Left lung (tissue), 10 donors: ENCODE results near the gene NRAS. TPM values are rescaled to one million over a fixed set of nuclear protein-coding genes. Genes with fewer than 3 reads are reported as not detected.
"Not testable (repeated sequence)": the region's sequence is repeated elsewhere in the genome, so short reads cannot be mapped to it uniquely, and the experiment has no call there.

Experiments
- ATAC-seq: fragments of 200-7000 bp; cut with Tn5 transposase; one replicate; pipeline ENCODE4 v1.9.1; 2020; ENCODE audit warnings: moderate library complexity
- DNase-seq, 4 donors: peaks; one replicate each; pipeline ENCODE4 v3.0.0-alpha.2; 2013 to 2020
- H3K27ac ChIP-seq, 2 donors: fragments of 200-600 bp; sonication (generic) in 1 of 2; one replicate each; pipeline versions ENCODE4 v1.5.0 to v1.8.0; 2020 to 2021
- H3K27me3 ChIP-seq, 2 donors: fragments of 200-600 bp; sonication (generic) in 1 of 2; one replicate each; pipeline versions ENCODE4 v1.5.0 to v1.8.0; 2020 to 2021
- H3K36me3 ChIP-seq, 2 donors: fragments of 200-600 bp; sonication (generic) in 1 of 2; one replicate each; pipeline versions ENCODE4 v1.5.0 to v1.8.0; 2020 to 2021
- H3K4me1 ChIP-seq, 2 donors: fragments of 200-600 bp; one replicate each; pipeline ENCODE4 v1.8.0; 2021
- H3K4me3 ChIP-seq, 2 donors: fragments of 200-600 bp; sonication (generic) in 1 of 2; one replicate each; pipeline versions ENCODE4 v1.5.0 to v1.8.0; 2020 to 2021; ENCODE audit warnings: mild to moderate bottlenecking in 1 of 2
- H3K9me3 ChIP-seq, 2 donors: fragments of 200-600 bp; sonication (generic) in 1 of 2; one replicate each; pipeline versions ENCODE4 v1.5.0 to v1.8.0; 2020 to 2021
- CTCF ChIP-seq, 2 donors: fragments of 200-600 bp; sonication (generic) in 1 of 2; IDR thresholded peaks; one replicate each; pipeline versions ENCODE4 v1.5.0 to v1.8.0; 2021; ENCODE audit warnings: antibody characterized with exemption in 2 of 2
- intact Hi-C, 2 donors: fragments of 100-400 bp; cut with DNase I; formaldehyde crosslinking; loops; one replicate each; pipeline versions ENCODE4 v1.11.2 to v1.14.2; 2022
- polyA plus RNA-seq, 6 donors: library from polyadenylated mRNA; unstranded; fragments of 120-200 nt; gene quantifications; one replicate each; pipeline ENCODE4 v1.2.1, GENCODE V29; 2013; ENCODE audit not compliant: insufficient read length in 6 of 6
- total RNA-seq, 2 donors: library from RNA; stranded (reverse); fragmentation: NEBNext Ultra II Directional; extraction: Animal tissue kit (Norgen Biotek cat#: 25700); gene quantifications; one replicate each; pipeline ENCODE4 v1.2.1, GENCODE V29; 2021
- donor health status: DM: no; HTN: yes; CAD: no.
- donor health status: DM: no; HTN: no; CAD: no.

NRAS gene
- total and polyA plus RNA-seq, 8 donors: 31.3 to 62.4 (median 57.3) TPM

- intact Hi-C loops: no loop called here
- peak in 1 of 2 donors; percentile 27 for TF ChIP-seq CTCF (IDR thresholded peaks at IDR 0.05)
- H3K9me3 ChIP-seq: no peaks in the 10 kb centered on the region
- ATAC-seq: peak; percentile 97
- peak; percentile 97 to 99 (median 98) for DNase-seq
- peaks cover 27 to 49% of the 10 kb centered on the region in 2 donors for H3K4me1 ChIP-seq
- H3K36me3 ChIP-seq: no peaks in the 10 kb centered on the region
- H3K27me3 ChIP-seq: no peaks in the 10 kb centered on the region
- H3K27ac ChIP-seq: peak within 1 kb of the TSS; percentile 99 to 100
- H3K4me3 ChIP-seq: peak within 1 kb of the TSS; percentile 77 to 88
Observed at GRCh38 chr1:114757455-114758255, 41.1 kb upstream of the NRAS start, which contains the start of gene CSDE1. TSS of gene CSDE1 (minus strand) at chr1:114757984. CDS start at chr1:114739890, 18,094 bp downstream.

DNA sequence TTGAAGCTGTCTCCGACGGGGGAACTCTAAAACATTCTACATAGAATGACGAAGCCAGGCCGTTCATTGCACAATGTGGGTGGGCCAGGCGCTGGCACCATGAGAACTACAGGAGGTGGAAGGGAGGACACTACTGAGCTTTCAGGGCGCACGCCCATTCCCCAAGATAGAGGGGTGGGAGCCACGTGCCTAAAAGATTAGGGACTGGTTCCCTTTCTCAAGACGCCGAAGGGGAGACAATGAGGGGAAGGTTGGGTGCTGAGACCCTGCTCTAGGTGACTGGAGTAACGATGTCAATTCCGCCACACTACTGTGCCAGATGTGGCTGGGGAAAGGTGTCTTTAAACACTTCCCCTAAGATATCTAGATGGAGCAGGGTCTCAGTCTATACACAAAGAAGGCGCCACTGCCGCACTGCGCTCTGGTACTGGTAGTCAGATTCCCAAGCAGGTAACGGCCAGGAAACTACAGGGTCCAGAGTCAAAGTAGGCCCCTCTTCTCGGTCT, 40.4 kb upstream of the NRAS start:
- peaks cover 27 to 55% of the 10 kb centered on the region in 2 donors for H3K4me1 ChIP-seq
- no peaks in the 10 kb centered on the region for H3K27me3 ChIP-seq
- H3K36me3 ChIP-seq: no peaks in the 10 kb centered on the region
- no peak for TF ChIP-seq CTCF (IDR thresholded peaks at IDR 0.05)
- intact Hi-C loops: no loop called here
- H3K4me3 ChIP-seq: peak overlapping the region; percentile 77 to 88
- H3K27ac ChIP-seq: peak overlapping the region; percentile 99 to 100
- ATAC-seq (peak; percentile 24), DNase-seq (peak in 3 of 4 donors; percentile 37 to 78 (median 44))
- no peaks in the 10 kb centered on the region for H3K9me3 ChIP-seq

- DNase-seq (no peak), ATAC-seq (no peak)
- Histone ChIP-seq H3K27me3 (no peaks in the 10 kb centered on the region), H3K27ac (peak overlapping the region; percentile 99 to 100), H3K4me3 (peak overlapping the region; percentile 77 to 88), H3K9me3 (no peaks in the 10 kb centered on the region), H3K36me3 (no peaks in the 10 kb centered on the region), H3K4me1 (peaks cover 29 to 63% of the 10 kb centered on the region in 2 donors)
- TF ChIP-seq CTCF (IDR thresholded peaks at IDR 0.05): no peak
- intact Hi-C loops: no loop called here
Observed at GRCh38 chr1:114756009-114756892, 39.7 kb upstream of the NRAS start.

DNA sequence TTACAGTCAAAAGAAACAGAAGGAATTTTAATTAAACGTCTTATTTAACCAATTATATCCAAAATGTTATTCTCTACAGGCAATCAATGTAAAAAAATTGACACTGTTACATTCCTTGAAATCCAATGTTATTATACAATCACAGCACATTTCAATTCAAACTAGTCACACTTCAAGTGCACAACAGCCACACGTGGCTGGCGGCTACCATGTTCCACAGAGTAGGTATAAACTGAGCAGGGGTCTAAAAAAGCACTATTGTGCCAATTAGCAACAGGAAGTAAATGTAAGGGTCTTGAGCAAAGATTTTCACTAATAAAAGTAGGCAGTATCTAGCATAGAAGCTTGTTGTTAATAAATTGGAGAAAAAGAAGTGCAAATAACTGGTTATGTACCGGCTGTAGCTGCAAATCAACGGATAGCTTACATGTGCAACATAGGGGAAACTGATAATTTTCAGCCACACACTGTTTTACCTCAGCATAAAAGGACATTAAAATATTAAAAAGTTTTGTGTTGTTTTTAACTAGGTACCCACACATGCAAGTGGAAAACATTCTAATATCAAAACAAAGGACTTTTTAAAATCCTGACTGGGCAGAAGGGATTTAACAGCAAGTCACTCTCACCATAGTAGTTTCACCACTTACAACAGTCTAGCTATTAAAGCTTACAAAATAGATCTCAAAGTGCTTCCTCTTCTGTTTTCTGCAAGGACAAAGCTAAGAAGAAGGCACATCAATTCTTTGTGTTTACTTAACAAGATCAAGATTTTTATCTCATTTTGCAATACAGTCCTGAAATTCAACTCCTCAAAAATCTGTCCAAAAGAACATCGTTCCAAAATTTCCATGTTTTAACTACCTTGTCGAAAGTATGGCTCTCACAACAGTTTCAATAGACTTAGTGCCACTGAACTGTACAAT, 38.7 kb upstream of the NRAS start:
- H3K27me3 ChIP-seq: no peaks in the 10 kb centered on the region
- peak overlapping the region; percentile 28 to 100 for H3K27ac ChIP-seq
- ATAC-seq (no peak), DNase-seq (no peak)
- peak overlapping the region in 1 of 2 donors; percentile 88 for H3K4me3 ChIP-seq
- peaks cover 0 to 4% of the 10 kb centered on the region in 2 donors for H3K36me3 ChIP-seq
- intact Hi-C loops: no loop called here
- TF ChIP-seq CTCF (IDR thresholded peaks at IDR 0.05): no peak
- H3K9me3 ChIP-seq: no peaks in the 10 kb centered on the region
- H3K4me1 ChIP-seq: peaks cover 36 to 72% of the 10 kb centered on the region in 2 donors

- intact Hi-C loops, ATAC-seq, H3K27me3 ChIP-seq, DNase-seq, H3K27ac ChIP-seq, H3K4me3 ChIP-seq, H3K9me3 ChIP-seq: not testable (repeated sequence)
- Histone ChIP-seq H3K4me1 (peaks cover 40 to 88% of the 10 kb centered on the region in 2 donors), H3K36me3 (peaks cover 0 to 18% of the 10 kb centered on the region in 2 donors)
Observed at GRCh38 chr1:114753702-114754101, 37.1 kb upstream of the NRAS start.
